GM18505 (cell line): ENCODE data around the gene CGB5.
"Not testable (repeated sequence)": the region's sequence is repeated elsewhere in the genome, so short reads cannot be mapped to it uniquely, and the experiment has no call there.

Experiments
- ATAC-seq: cut with Tn5 transposase; IDR thresholded peaks from one replicate; pipeline ENCODE4 v1.9.1; 2021; ENCODE audit not compliant: unreplicated experiment
- POLR2A ChIP-seq: IDR thresholded peaks from 4 replicates; pipeline ENCODE4 v1.6.1; 2011; ENCODE audit warnings: borderline replicate concordance; ENCODE audit not compliant: insufficient read depth, insufficient read length; ENCODE audit errors: extremely low read depth

The CGB5 gene

DNA sequence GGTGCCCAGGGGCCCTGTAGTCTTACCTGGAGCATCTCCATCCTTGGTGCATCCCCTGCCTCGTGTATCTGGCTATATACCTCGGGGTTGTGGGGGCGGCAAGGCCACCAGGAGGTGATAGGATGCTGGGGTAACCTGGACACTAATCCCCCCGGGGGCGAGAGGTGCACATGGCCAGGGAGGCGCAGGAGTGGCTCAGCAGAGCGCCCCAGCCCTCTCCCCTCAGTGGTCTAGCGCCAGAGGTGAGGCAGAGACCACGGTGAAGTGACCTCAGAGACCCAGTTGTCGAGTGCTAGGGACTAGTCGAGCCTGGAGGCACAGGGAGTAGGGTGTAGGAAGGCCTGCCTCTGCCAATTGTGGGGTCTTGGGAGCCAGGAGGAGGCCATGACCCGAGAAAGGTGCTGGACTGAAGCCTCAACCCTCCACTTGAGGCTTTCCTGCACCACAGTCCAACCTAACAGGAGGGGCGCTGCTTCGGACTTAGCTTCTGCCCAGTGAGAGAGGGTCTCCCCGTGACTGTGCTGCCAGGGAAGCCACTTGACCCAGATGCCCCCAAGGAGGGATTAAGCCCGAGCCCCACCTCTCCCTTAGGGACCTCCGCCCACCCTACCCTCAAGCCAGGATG is 26.5 kb upstream of the CGB5 start, which contains the start of gene LHB:
Gene LHB (minus strand): TSS at position 51 of the 625 bp plus-strand sequence. CDS start 10 bp downstream, at position 41.
- TF ChIP-seq POLR2A, result no peak
- ATAC-seq, result no peak

DNA sequence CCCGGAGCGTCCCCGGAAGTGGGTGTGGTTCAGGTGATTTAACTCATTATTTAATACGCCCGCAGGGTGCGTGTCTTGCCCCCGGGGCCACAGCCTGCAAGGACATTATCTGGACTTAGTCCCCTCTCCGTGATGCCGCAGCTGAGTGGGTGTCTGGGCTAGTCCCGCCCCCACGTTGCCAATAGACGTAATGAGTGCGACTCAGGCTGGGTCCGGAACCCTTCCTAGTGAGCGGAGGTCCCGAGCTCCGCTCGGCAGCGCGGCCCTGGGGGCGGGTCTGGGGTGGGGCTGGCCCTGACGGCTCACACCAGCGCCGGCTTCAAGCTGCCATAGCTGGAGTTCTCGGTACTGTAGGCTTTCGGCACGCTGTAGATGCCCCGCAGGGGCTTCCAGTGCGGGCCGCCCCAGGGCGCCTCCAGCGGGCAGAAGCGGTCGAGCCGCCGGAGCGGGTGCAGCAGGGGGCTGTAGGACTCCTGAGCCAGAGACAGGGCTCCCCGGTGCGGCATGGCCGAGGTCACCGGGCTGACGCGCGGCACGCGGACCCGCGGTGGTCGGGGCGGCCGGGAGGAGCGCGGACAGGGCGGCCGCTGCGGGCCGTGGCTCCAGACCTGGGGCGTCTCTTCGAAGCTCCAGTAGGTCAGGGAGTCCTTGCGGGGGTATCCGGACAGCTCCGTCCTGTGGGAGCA is 25.8 kb upstream of the CGB5 start:
- ATAC-seq, result no peak
- TF ChIP-seq POLR2A, result no peak

DNA sequence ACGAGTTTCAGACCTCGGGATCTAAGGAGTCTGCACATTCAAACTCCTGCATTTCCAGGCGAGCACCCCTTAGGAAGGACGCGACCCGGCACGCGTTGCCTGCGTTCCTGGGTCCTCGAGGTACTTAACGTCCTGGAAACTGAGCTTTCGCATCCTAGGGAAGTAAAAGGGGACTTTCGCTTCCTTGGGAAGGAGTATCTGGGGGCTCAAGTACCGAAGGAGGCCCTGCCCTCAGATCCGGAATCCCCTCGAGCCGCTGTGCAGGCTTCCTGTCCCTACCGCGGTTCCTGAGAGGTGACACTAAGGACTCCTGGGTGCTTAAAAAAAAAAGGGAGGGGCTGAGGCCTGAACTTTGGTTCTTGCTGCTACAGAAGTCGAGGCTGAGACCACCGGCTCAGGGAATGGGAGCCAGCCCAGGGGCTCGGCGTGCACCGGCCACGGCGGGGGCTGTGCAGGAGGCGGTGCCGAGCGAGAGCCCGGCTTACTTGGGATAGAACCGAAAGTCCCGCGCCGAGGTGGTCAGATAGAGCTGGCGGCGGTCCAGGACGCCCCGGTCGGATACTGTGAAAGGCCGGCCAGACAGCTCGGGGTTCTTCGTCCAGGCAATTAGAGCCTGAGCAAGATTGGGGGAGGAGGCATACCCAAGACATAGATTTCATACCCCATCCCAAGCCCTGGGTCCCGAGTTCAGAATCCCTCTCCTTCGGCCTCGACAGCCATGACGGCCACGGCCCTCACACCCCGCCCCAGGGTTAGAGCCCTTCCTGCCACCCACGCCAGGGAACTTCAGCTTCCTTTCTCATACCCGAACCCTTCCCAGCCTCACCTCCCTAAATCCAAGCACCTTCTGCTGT is 25.0 kb upstream of the CGB5 start:
- not testable (repeated sequence) for ATAC-seq

DNA sequence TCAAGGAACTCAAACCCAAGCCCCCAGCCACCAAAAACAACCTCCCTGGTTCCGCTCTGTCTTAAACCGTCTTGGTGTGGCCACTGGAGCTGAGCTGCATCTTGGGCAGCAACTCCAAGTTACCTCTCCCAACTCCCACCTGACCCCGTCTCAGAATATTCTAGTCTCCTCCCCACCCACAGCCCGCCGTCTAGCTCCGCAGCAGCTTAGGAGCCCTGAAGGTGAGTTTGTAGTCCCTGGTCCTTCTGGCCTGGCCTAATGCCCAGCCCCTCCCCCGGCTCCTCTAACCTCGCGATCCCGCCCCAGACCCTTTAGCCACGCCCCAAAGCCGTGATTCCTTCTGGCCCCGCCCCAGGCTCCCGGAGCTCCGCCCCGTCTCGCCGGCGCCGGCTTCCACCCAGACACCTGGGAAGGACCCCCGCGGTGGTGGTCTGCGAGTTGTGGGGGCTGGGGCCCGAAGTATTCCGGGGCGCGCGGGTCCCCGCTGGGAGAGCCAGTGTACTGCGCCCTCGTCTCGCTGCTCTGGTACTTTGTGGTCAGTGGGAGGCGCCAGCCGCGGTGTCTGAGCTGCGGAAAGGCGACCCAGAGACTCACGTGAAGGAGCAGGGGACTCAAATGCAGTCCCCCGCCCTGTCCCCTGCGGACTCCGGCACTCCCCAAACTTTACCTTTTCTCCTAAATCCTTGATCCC is 24.3 kb upstream of the CGB5 start:
- no peak for TF ChIP-seq POLR2A
- no peak for ATAC-seq

DNA sequence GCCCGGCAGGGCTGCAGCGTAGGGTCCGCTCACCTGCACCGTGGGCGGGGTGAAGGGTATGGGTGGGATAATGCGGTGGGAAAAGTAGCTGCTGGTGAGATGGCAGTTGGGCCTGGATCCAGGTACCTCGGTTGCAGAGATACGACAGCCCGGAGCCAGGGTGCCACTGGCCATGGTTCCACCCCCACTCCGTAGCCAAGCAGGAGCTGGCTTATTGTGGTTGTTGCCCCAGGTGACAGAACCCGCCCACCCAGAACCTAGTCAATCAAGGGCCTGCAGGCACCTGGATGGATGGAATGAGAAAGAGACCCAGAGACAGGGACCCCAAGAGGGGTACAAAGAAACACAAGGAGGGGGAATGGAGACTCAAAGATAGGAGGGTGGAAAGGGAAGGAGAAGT is 23.3 kb upstream of the CGB5 start:
- TF ChIP-seq POLR2A, result no peak
- no peak for ATAC-seq

DNA sequence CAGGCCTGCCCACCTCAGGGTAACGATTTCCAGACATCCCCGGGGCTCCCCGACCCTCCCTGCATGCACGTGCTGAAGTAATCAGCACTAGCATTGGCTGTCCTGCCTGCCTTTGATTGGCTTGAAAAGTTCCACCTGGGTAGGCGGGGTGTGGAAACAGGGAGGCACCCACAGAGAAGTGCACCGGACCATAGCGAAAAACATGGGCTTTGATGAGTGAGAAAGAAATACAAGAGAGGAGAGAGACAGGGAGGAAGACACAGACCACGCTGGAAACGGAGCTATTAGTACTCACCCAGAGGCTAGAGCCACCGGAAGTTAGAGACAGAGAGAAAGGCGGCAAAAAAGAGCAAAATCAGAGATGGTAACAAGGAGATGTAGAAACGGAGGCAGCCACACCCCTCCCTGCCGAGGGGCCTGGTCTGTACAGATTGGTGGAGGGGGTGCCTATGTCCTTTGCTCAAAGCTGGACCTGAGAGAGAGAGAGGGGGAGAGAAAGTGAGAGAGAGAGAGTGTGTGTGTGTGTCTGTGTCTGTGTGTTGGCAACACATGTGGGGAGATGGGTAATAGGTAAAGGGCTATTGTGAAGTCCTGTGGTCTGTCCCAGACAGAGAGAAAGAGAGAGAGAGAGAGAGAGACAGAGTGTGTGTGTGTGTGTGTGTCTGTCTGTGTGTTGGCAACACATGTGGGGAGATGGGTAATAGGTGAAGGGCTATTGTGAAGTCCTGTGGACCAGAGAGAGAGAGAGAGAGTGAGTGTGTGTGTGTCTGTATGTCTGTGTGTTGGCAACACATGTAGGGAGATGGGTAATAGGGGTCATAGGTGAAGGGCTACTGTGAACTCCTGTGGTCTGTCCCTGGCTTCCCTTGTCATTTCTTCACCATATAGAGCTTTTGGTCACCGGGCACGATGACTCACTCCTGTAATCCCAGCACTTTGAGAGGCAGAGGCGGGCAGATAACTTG is 22.4 kb upstream of the CGB5 start:
- TF ChIP-seq POLR2A, result no peak
- no peak for ATAC-seq

DNA sequence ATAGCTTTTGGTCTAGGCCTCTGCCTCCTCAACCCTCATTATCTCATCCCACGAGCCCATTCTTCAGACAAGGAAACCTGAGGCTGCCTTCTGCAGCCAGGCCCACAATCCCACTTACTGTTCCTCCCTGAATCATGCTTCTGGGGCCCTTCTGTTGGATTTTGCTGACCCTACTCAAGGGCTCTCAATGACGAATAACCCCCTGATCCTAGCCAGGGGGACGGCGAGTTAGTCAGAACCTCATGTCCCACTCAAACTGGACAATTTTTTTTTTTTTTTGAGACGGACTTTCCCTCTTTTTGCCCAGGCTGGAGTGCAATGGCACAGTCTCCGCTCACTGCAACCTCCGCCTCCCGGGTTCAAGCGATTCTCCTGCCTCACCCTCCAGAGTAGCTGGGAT is 21.5 kb upstream of the CGB5 start:
- no peak for ATAC-seq
- no peak for TF ChIP-seq POLR2A

DNA sequence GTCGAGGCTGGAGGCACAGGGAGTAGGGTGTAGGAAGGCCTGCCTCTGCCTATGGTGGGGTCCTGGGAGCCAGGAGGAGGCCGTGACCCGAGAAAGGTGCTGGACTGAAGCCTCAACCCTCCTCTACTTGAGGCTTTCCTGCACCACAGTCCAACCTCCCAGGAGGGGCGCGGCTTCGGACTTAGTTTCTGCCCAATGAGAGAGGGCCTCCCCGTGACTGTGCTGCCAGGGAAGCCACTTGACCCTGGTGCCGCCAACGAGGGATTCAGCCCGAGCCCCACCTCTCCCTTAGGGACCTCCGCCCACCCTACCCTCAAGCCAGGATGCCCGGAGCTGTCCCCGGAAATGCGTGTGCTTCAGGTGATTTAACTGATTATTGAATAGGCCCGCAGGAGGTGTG is 19.4 kb upstream of the CGB5 start, which contains the start of gene CGB3:
Gene CGB3 (minus strand): TSS at position 101 of the 400 bp plus-strand sequence. CDS start 362 bp downstream, outside the sequence.
- not testable (repeated sequence) for ATAC-seq

DNA sequence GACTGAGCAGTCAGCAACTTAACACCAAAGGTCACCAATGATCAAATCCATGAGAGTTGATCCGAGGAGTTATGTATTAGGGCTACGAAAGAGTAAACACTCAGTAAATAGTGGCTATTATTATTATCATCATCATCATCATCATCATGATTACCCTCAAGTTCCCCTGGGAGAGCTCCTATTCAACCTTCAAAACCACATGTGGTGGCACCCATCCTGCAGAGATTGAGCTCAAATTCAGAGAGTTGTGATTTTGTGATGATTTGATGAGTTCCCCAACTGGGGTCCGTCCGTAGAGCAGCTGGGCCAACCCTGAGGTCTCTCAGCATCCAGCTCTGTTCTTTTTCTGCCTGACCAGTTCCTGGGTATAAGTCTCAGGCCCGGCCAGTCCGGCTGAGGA is 18.6 kb upstream of the CGB5 start:
- ATAC-seq, result not testable (repeated sequence)

DNA sequence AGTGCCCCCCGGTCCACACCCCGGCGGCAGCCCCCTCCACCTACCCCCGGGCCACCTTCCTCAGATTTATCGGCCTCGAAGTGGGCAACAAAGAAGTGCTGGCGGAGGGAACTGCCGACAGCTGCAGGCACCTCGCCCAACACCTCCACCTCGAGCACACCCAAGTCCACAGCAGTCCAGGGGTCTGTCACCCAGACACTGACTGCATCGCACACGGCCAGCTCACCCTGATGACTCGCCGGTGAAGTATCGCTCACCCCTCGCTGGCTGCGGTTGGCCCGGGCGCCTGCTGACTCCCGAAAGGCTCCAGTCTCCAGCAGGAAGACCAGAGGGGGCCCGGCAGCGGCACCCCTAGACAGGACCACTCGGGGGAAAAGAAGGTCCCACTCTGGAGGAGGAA is 18.0 kb upstream of the CGB5 start:
- not testable (repeated sequence) for ATAC-seq

DNA sequence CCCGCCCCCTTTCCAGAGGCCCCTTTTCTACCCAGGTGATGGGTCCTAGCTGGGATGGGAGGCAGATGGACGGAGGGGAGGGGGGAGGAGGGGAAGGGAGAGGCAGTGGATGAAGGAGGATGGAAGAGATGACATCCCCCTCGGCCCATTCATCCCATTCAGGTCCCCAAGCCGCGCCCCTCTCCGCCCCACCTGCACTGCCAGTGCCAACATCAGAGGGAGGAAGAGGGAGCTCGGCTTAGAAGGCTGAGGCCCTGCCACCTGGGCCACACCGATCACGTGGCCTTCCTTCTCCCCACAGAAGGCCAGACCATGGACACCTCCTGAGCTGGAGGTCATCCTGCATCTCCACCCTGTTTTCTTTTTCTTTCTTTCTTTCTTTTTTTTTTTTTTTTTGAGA is 15.0 kb upstream of the CGB5 start:
- not testable (repeated sequence) for ATAC-seq

DNA sequence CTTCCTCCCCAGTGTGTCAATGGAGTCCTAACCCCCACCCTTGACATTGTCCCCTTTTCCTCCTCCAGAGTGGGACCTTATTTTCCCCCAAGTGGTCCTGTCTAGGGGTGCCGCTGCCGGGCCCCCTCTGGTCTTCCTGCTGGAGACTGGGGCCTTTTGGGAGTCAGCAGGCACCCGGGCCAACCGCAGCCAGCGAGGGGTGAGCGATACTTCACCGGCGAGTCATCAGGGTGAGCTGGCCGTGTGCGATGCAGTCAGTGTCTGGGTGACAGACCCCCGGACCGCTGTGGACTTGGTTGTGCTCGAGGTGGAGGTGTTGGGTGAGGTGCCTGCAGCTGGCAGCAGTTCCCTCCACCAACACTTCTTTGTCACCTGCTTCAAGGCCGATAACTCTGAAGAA is 13.9 kb upstream of the CGB5 start:
- ATAC-seq, result not testable (repeated sequence)

DNA sequence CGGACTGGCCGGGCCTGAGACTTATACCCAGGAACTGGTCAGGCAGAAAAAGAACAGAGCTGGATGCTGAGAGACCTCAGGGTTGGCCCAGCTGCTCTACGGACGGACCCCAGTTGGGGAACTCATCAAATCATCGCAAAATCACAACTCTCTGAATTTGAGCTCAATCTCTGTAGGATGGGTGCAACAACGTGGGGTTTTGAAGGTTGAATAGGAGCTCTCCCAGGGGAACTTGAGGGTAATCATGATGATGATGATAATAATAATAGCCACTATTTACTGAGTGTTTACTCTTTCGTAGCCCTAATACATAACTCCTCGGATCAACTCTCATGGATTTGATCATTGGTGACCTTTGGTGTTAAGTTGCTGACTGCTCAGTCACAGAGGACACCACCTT is 13.3 kb upstream of the CGB5 start:
- not testable (repeated sequence) for ATAC-seq

DNA sequence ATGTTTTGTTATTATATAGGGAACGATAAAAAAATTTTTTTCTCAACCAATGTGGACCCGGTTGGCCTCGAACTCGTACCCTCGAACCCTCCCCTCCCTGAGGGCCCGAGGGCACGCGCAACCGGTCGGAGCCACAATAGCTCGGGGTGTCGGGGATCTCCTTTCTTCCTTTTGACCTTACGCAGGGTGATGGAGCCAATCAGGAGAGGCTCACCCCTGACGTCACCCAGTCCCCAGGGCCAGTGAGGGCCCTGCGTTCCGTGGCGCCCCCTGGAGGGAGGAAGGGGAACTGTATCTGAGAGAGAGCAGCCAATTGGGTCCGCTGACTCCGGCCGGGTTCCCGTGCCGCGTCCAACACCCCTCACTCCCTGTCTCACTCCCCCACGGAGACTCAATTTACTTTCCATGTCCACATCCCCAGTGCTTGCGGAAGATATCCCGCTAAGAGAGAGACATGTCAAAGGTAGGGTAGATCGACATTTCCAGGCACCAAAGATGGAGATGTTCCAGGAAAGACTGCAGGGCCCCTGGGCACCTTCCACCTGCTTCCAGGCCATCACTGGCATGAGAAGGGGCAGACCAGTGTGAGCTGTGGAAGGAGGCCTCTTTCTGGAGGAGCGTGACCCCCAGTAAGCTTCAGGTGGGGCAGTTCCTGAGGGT is 11.9 kb upstream of the CGB5 start, which contains the start of gene CGB2:
Gene CGB2 (plus strand): TSS at position 249 of the 660 bp plus-strand sequence. CDS start 206 bp downstream, at position 455.
- ATAC-seq, result not testable (repeated sequence)

DNA sequence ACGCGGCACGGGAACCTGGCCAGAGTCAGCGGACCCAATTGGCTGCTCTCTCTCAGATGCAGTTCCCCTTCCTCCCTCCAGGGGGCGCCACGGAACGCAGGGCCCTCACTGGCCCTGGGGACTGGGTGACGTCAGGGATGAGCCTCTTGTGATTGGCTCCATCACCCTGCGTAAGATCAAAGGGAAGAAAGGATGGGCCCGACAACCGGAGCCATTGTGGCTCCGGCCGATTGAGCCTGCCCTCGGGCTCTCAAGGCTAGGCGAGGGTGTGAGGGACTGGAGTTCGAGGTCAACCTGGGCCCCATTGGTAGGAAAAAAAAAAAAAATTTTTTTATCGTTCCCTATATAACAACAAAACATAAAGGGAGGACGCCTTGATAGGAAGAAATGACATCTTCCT is 6.8 kb upstream of the CGB5 start, which contains the start of gene CGB1:
Gene CGB1 (minus strand): TSS at position 81 of the 400 bp plus-strand sequence. CDS start 184 bp downstream, outside the sequence.
- not testable (repeated sequence) for ATAC-seq

DNA sequence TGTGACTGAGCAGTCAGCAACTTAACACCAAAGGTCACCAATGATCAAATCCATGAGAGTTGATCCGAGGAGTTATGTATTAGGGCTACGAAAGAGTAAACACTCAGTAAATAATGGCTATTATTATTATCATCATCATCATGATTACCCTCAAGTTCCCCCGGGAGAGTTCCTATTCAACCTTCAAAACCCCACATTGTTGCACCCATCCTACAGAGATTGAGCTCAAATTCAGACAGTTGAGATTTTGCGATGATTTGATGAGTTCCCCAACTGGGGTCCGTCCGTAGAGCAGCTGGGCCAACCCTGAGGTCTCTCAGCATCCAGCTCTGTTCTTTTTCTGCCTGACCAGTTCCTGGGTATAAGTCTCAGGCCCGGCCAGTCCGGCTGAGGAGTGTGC is 5.5 kb upstream of the CGB5 start:
- not testable (repeated sequence) for ATAC-seq

DNA sequence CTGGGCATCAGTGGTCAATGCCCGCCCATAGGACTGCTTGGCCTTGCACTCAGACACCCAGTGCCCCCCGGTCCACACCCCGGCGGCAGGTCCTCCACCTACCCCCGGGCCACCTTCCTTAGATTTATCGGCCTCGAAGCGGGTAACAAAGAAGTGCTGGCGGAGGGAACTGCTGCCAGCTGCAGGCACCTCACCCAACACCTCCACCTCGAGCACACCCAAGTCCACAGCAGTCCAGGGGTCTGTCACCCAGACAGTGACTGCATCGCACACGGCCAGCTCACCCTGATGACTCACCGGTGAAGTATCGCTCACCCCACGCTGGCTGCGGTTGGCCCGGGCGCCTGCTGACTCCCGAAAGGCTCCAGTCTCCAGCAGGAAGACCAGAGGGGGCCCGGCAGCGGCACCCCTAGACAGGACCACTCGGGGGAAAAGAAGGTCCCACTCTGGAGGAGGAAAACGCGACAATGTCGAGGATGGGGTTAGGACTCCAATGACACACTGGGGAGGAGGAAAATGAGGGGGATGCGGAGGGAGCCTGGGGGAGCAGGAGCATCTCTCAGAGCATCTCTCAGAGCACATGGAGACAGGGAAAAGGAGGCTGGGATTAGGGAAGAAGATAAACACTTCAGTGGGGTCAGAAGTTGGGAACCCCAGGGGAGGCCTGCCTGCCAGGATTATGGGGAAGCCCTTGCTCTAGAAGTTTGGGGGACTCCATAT is 4.9 kb upstream of the CGB5 start:
- not testable (repeated sequence) for ATAC-seq
